K562 (cell line): ENCODE data around the gene FXN. TPM values are rescaled to one million over a fixed set of nuclear protein-coding genes. Genes with fewer than 3 reads are reported as not detected.
"Not testable (repeated sequence)": the region's sequence is repeated elsewhere in the genome, so short reads cannot be mapped to it uniquely, and the experiment has no call there.

Source experiments
- ATAC-seq: fragments of 200-7000 bp; cut with Tn5 transposase; 3 replicates; pipeline ENCODE4 v1.9.1; 2020; ENCODE audit warnings: moderate library complexity
- BruUV-seq: library from RNA; stranded (reverse); fragments of 400-500 nt; replicated peaks from 2 replicates; lab custom pipeline; 2021; lab: Mats Ljungman, UMichigan
- CTCF ChIA-PET: fragments of 300-600 bp; formaldehyde crosslinking; extraction: SDS; loops from one replicate; lab custom pipeline; 2021; ENCODE audit warnings: low intra/inter-chr PET ratio; lab: Yijun Ruan, JAX
- POLR2A ChIA-PET: fragments of 300-600, 350-650 bp; sonication (Branson Sonifier 250); formaldehyde crosslinking; extraction: SDS; loops from one replicate; lab custom pipeline; 2021; ENCODE audit warnings: antibody characterized with exemption, inconsistent platforms; lab: Yijun Ruan, JAX
- DNase-seq, 4 experiments: peaks; one replicate each; pipeline versions ENCODE4 v3.0.0 to v3.0.0-alpha.2; 2011 to 2018; ENCODE audit warnings: low spot score in 3 of 4, mixed read lengths in 3 of 4; ENCODE audit errors: extremely low read depth in 1 of 4
- FAIRE-seq: peaks from 2 replicates; lab custom pipeline; 2011; peaks lifted over from hg19 to GRCh38; lab: Jason Lieb, UNC
- H2AFZ ChIP-seq: 2 replicates; pipeline ENCODE4 v1.6.0; 2011; ENCODE audit warnings: low read depth, low read length, control low read depth, inconsistent platforms
- H3K27ac ChIP-seq: fragments of 200-600 bp; 3 replicates; pipeline ENCODE4 v1.8.0; 2011; ENCODE audit warnings: low read depth, mild to moderate bottlenecking, control low read depth, inconsistent platforms, low read length, moderate library complexity, mixed read lengths; ENCODE audit errors: extremely low read depth
- H3K27me3 ChIP-seq, 2 experiments: fragments of 300-600 bp in 1 of 2; 2 replicates in 1 of 2; 3 replicates in 1 of 2; pipeline versions ENCODE4 v1.6.0 to v1.8.0; 2011; ENCODE audit warnings: inconsistent platforms in 2 of 2, low read length in 2 of 2, mild to moderate bottlenecking in 1 of 2, mixed read lengths in 1 of 2, moderate library complexity in 1 of 2; ENCODE audit not compliant: control insufficient read depth in 2 of 2, insufficient read depth in 2 of 2
- H3K36me3 ChIP-seq: fragments of 300-600 bp; 3 replicates; pipeline ENCODE4 v1.8.0; 2011; ENCODE audit warnings: mild to moderate bottlenecking, low read length, inconsistent platforms; ENCODE audit not compliant: control insufficient read depth, insufficient read depth
- H3K4me1 ChIP-seq, 2 experiments: fragments of 200-600 bp in 1 of 2; replicated peaks in 1 of 2; 2 replicates in 1 of 2; 3 replicates in 1 of 2; pipeline versions ENCODE4 v1.5.1 to v1.8.0; 2011; ENCODE audit warnings: inconsistent platforms in 2 of 2, low read length in 2 of 2, mild to moderate bottlenecking in 1 of 2, mixed read lengths in 1 of 2, moderate library complexity in 1 of 2; ENCODE audit not compliant: control insufficient read depth in 2 of 2, insufficient read depth in 2 of 2
- H3K4me2 ChIP-seq: 2 replicates; pipeline ENCODE4 v1.6.1; 2011; ENCODE audit warnings: low read length, control low read depth, inconsistent platforms, mixed read lengths; ENCODE audit not compliant: insufficient read depth
- H3K4me3 ChIP-seq: fragments of 200-600 bp; sonication (generic), shearing (Covaris generic); 2 replicates; pipeline ENCODE4 v1.5.1; 2016; ENCODE audit warnings: control low read depth, inconsistent platforms
- H3K79me2 ChIP-seq: fragments of 200-600 bp; 3 replicates; pipeline ENCODE4 v1.8.0; 2011; ENCODE audit warnings: low read length, inconsistent platforms; ENCODE audit not compliant: control insufficient read depth, insufficient read depth
- H3K9ac ChIP-seq, 2 experiments: 2 replicates each; pipeline versions ENCODE4 v1.6.0 to v1.6.1; 2011; ENCODE audit warnings: low read depth in 2 of 2, low read length in 2 of 2, control low read depth in 1 of 2, inconsistent platforms in 1 of 2, mild to moderate bottlenecking in 1 of 2, mixed read lengths in 1 of 2; ENCODE audit not compliant: insufficient read depth in 1 of 2
- H3K9me1 ChIP-seq: one replicate; pipeline ENCODE4 v1.6.0; 2011; ENCODE audit warnings: inconsistent platforms, mild to moderate bottlenecking, low read length, moderate library complexity; ENCODE audit not compliant: control insufficient read depth, insufficient read depth
- H3K9me3 ChIP-seq: replicated peaks from 2 replicates; pipeline ENCODE4 v1.5.1; 2011; ENCODE audit warnings: low read depth, low read length, inconsistent platforms; ENCODE audit not compliant: control insufficient read depth, insufficient read depth
- H4K20me1 ChIP-seq: replicated peaks from 2 replicates; pipeline ENCODE4 v1.6.1; 2011; ENCODE audit warnings: low read length, inconsistent platforms, mixed read lengths; ENCODE audit not compliant: control insufficient read depth, insufficient read depth
- DIDO1 ChIP-seq: fragments of 450-650 bp; IDR thresholded peaks from 2 replicates; pipeline ENCODE4 v1.6.1; 2016; ENCODE audit warnings: low read depth, missing biosample characterization, missing genetic modification characterization
- E2F6 ChIP-seq, 2 experiments: IDR thresholded peaks; 2 replicates each; pipeline ENCODE4 v1.6.1; 2011; ENCODE audit warnings: borderline replicate concordance in 1 of 2, control low read depth in 1 of 2, low read depth in 1 of 2, low read length in 1 of 2, mild to moderate bottlenecking in 1 of 2, mixed read lengths in 1 of 2, moderate library complexity in 1 of 2; ENCODE audit not compliant: insufficient read depth in 1 of 2, insufficient read length in 1 of 2, poor library complexity in 1 of 2, severe bottlenecking in 1 of 2; ENCODE audit errors: extremely low read depth in 1 of 2
- MEF2D ChIP-seq: conservative IDR thresholded peaks from 2 replicates; pipeline ENCODE4 v1.6.1; 2016; ENCODE audit warnings: low read depth, missing genetic modification characterization, missing compliant biosample characterization
- MYNN ChIP-seq, 2 experiments: sonication (generic); formaldehyde crosslinking in 1 of 2; IDR thresholded peaks; 2 replicates each; pipeline versions ENCODE4 v1.5.0 to v1.6.1; 2016 to 2020; ENCODE audit warnings: antibody characterized with exemption in 1 of 2, missing genetic modification reagents in 1 of 2
- NFATC3 ChIP-seq: fragments of 450-650 bp; IDR thresholded peaks from 2 replicates; pipeline ENCODE4 v1.6.1; 2017; ENCODE audit warnings: mild to moderate bottlenecking
- PTRF ChIP-seq: fragments of 450-650 bp; IDR thresholded peaks from 2 replicates; pipeline ENCODE4 v1.6.1; 2016; ENCODE audit warnings: mild to moderate bottlenecking, missing genetic modification characterization, missing compliant biosample characterization
- ZBTB33 ChIP-seq: sonication (generic); formaldehyde crosslinking; IDR thresholded peaks from 2 replicates; pipeline ENCODE4 v1.8.1; 2023; ENCODE audit warnings: mild to moderate bottlenecking, missing genetic modification reagents
- ZFX ChIP-seq: sonication (generic); formaldehyde crosslinking; IDR thresholded peaks from 2 replicates; pipeline ENCODE4 v1.8.0; 2022; ENCODE audit warnings: mild to moderate bottlenecking, missing genetic modification reagents, moderate library complexity
- WGBS: fragments of 100-300 bp; shearing (Covaris generic); methylation state at CpG from one replicate; pipeline ENCODE4 v1.1.6; 2016; ENCODE audit warnings: low coverage, mixed read lengths; ENCODE audit not compliant: insufficient coverage; ENCODE audit errors: missing lambda C conversion rate; 5-methylcytosine and 5-hydroxymethylcytosine counted together
- in situ Hi-C: fragments of 300-500 bp; cut with MboI; formaldehyde crosslinking; loops from 4 replicates; pipeline ENCODE4 v1.15.0; 2018; ENCODE audit warnings: inconsistent platforms, mixed read lengths
- intact Hi-C: fragments of 100-400 bp; cut with micrococcal nuclease; formaldehyde crosslinking; loops from 2 replicates; pipeline ENCODE4 v1.14.2; 2022
- polyA plus RNA-seq, 8 experiments: library from polyadenylated mRNA; depleted of rRNA in 4 of 8; stranded (reverse) in 5 of 8; unstranded in 3 of 8; fragments of >200 nt; fragmentation: Nextera tagmentation in 2 of 8; fragmentation: Illumina TruSeq in 1 of 8; extraction: Ambion mirVana in 2 of 8; extraction: Trizol in 1 of 8; gene quantifications; 2 replicates each; pipeline versions ENCODE4 v1.2.1 to v1.2.3, GENCODE V29; 2011 to 2014; ENCODE audit warnings: inconsistent platforms in 1 of 8, missing spikeins in 1 of 8
- total RNA-seq, 7 experiments: library from RNA; depleted of rRNA in 6 of 7; stranded (reverse); fragments of >200 nt in 6 of 7; fragmentation: Illumina TruSeq in 2 of 7; extraction: Trizol in 2 of 7; gene quantifications; 2 replicates each; pipeline versions ENCODE4 v1.2.1 to v1.2.3, GENCODE V29; 2011 to 2021; ENCODE audit warnings: low replicate concordance in 1 of 7

The FXN gene
- total and polyA plus RNA-seq, 9 of the 15 experiments (the other 6 are each of a cell fraction or from before 2014, with no cell fraction given): 7.6 to 51.5 (median 30.3) TPM

- not testable (repeated sequence) for H3K27me3 ChIP-seq, H3K36me3 ChIP-seq, H3K9me1 ChIP-seq, H3K9me3 ChIP-seq, BruUV-seq
- TF ChIP-seq ZBTB33 (CRISPR knock-in tag): peak; percentile 40; the same call in 1 of the 2 replicates
- TF ChIP-seq, all 486 proteins: peak for 1; not testable (repeated sequence) for 485
- CTCF ChIA-PET, H3K9ac ChIP-seq, H3K4me1 ChIP-seq, FAIRE-seq, H3K79me2 ChIP-seq, H4K20me1 ChIP-seq, H3K4me3 ChIP-seq, DNase-seq, in situ Hi-C loops, POLR2A ChIA-PET, ATAC-seq, H3K27ac ChIP-seq, H3K4me2 ChIP-seq, intact Hi-C loops, H2AFZ ChIP-seq: not testable (repeated sequence)
- 79% methylated on average over 8 of the region's 17 CpGs for WGBS
Observed at GRCh38 chr9:69112646-69113045, 77.1 kb downstream of the FXN start.

- 93% methylated on average over 1 of the region's 1 CpG for WGBS
- Histone ChIP-seq H3K4me3 (no peak overlapping the region), H2AFZ (no peak overlapping the region), H3K27ac (no peak overlapping the region), H3K27me3 (no peaks in the 10 kb centered on the region), H3K4me1 (no peaks in the 10 kb centered on the region), H4K20me1 (no peaks in the 10 kb centered on the region), H3K9me1 (no peaks in the 10 kb centered on the region), H3K79me2 (no peaks in the 10 kb centered on the region), H3K9ac (no peak overlapping the region), H3K9me3 (no peaks in the 10 kb centered on the region), H3K36me3 (no peaks in the 10 kb centered on the region), H3K4me2 (no peak overlapping the region)
- no peak for FAIRE-seq
- POLR2A ChIA-PET: no interaction called here
- BruUV-seq: no TSS peak
- intact Hi-C loops (no loop called here), in situ Hi-C loops (no loop called here)
- CTCF ChIA-PET: no interaction called here
- ATAC-seq: no peak
- DNase-seq: no peak
- TF ChIP-seq MEF2D (tag) (no peak), ZFX (CRISPR knock-in tag) (no peak), PTRF (tag) (no peak), DIDO1 (tag) (no peak), MYNN (IDR thresholded peaks at IDR 0.05) (no peak), MYNN (CRISPR knock-in tag; IDR thresholded peaks at IDR 0.05) (no peak), NFATC3 (no peak), E2F6 (IDR thresholded peaks at IDR 0.05; ENCODE audit: borderline replicate concordance in 1 of 2, extremely low read depth in 1 of 2, insufficient read depth in 1 of 2, insufficient read length in 1 of 2, low read depth in 1 of 2, low read length in 1 of 2, poor library complexity in 1 of 2, severe bottlenecking in 1 of 2) (no peak)
Observed at GRCh38 chr9:69115621-69116020, 80.1 kb downstream of the FXN start.
